Left renal pelvis (tissue), 4 donors: ENCODE measurements around the gene CLTRN. TPM values are rescaled to one million over a fixed set of nuclear protein-coding genes. Genes with fewer than 3 reads are reported as not detected.

Experiments
- DNase-seq, 4 donors: peaks; one replicate each; pipeline ENCODE4 v3.0.0-alpha.2; 2013; ENCODE audit warnings: low read depth in 4 of 4, low spot score in 3 of 4
- polyA plus RNA-seq, 4 donors: library from polyadenylated mRNA; unstranded; fragments of 120-200 nt; gene quantifications; one replicate each; pipeline ENCODE4 v1.2.1, GENCODE V29; 2013; ENCODE audit not compliant: insufficient read length in 4 of 4

Gene CLTRN
- polyA plus RNA-seq, 4 donors = 0.81 to 22.2 (median 19.3) TPM

- DNase-seq = no peak
Observed at GRCh38 chrX:15594371-15594770, 70.2 kb downstream of the CLTRN start.

- DNase-seq = no peak
Observed at GRCh38 chrX:15579778-15580747, 84.5 kb downstream of the CLTRN start.

Other genes with a start within 250 kb of the CLTRN start
- gene PIR, start 171.5 kb downstream of the CLTRN start, polyA plus RNA-seq = 1 to 10 TPM; 3.9 to 6.6 (median 5.1) TPM
- under 1 TPM; 0.27 to 0.75 (median 0.49) TPM for gene BMX, start 164.0 kb downstream of the CLTRN start, polyA plus RNA-seq
- 10 to 100 TPM in 3 of 4 donors, under 1 TPM in 1; 0.75 to 54.9 (median 38.6) TPM for gene ACE2, start 63.8 kb downstream of the CLTRN start, polyA plus RNA-seq
- gene CA5B, start 73.5 kb upstream of the CLTRN start, polyA plus RNA-seq = 10 to 100 TPM in 1 of 4 donors, 1 to 10 TPM in 3; 7.7 to 10.1 (median 9.1) TPM
- gene ZRSR2, start 125.7 kb upstream of the CLTRN start, polyA plus RNA-seq = 10 to 100 TPM; 13.4 to 15.5 (median 14.1) TPM
- gene AP1S2, start 190.0 kb upstream of the CLTRN start, polyA plus RNA-seq = 10 to 100 TPM; 38.3 to 72.8 (median 51.4) TPM